Right lobe of liver (tissue), 6 donors: ENCODE measurements around the gene FSTL4. TPM values are rescaled to one million over a fixed set of nuclear protein-coding genes. Genes with fewer than 3 reads are reported as not detected.
A peak's percentile ranks its signal among the peaks of the same experiment; 100 is the strongest.

ENCODE experiments used
- ATAC-seq, 4 donors: fragments of 200-7000 bp; cut with Tn5 transposase; one replicate each; pipeline ENCODE4 v1.9.1; 2020; ENCODE audit warnings: mild to moderate bottlenecking in 4 of 4, moderate library complexity in 4 of 4
- DNase-seq, 3 donors: peaks; one replicate each; pipeline ENCODE4 v3.0.0-alpha.2; 2020
- H3K27ac ChIP-seq, 3 donors: fragments of 200-600 bp; one replicate each; pipeline ENCODE4 v1.8.0; 2022
- H3K27me3 ChIP-seq, 2 donors: fragments of 200-600 bp; one replicate each; pipeline ENCODE4 v1.8.0; 2022
- H3K36me3 ChIP-seq, 4 donors: fragments of 200-600 bp; sonication (generic) in 1 of 4; one replicate each; pipeline versions ENCODE4 v1.5.1 to v1.8.0; 2017 to 2022; ENCODE audit warnings: control low read depth in 1 of 4
- H3K4me1 ChIP-seq, 4 donors: fragments of 200-600 bp; sonication (generic) in 1 of 4; one replicate each; pipeline versions ENCODE4 v1.5.1 to v1.8.0; 2017 to 2022; ENCODE audit warnings: control low read depth in 1 of 4
- H3K4me3 ChIP-seq, 3 donors: fragments of 200-600 bp; one replicate each; pipeline ENCODE4 v1.8.0; 2022
- H3K9me3 ChIP-seq, 4 donors: fragments of 200-600 bp; sonication (generic) in 1 of 4; one replicate each; pipeline versions ENCODE4 v1.5.1 to v1.8.0; 2017 to 2022; ENCODE audit warnings: control low read depth in 1 of 4
- POLR2A ChIP-seq: fragments of 450-650 bp; IDR thresholded peaks from one replicate; pipeline ENCODE4 v1.6.1; 2017; ENCODE audit warnings: antibody characterized with exemption, mild to moderate bottlenecking
- WGBS: methylation state at CpG from one replicate; pipeline ENCODE4 v1.1.6; 2018; ENCODE audit warnings: low coverage, low lambda C conversion rate; ENCODE audit not compliant: insufficient coverage; ENCODE audit errors: missing lambda C conversion rate; 5-methylcytosine and 5-hydroxymethylcytosine counted together
- intact Hi-C, 2 donors: fragments of 100-400 bp; cut with DNase I; formaldehyde crosslinking; loops; one replicate each; pipeline versions ENCODE4 v1.11.2 to v1.14.1; 2022
- total RNA-seq, 6 experiments: library from RNA; depleted of rRNA in 2 of 6; stranded (reverse); fragments of >200 nt in 2 of 6; fragmentation: NEBNext Ultra II Directional in 3 of 6; extraction: Animal tissue kit (Norgen Biotek cat#: 25700) in 3 of 6; gene quantifications; one replicate each; pipeline versions ENCODE4 v1.1.0 to v1.2.4, GENCODE V29; 2016 to 2023
- TF ChIP-seq, protein P1 (sequence below), 4 donors: fragments of 200-600 bp in 3 of 4; fragments of 450-650 bp in 1 of 4; IDR thresholded peaks; one replicate each; pipeline versions ENCODE4 v1.5.1 to v1.8.0; 2016 to 2022; ENCODE audit warnings: antibody characterized with exemption in 4 of 4, mild to moderate bottlenecking in 2 of 4
- donor health status: DM: no; HTN: yes; CAD: no.
- donor health status: DM: no; HTN: no; CAD: no.
- donor health status: DM: no; HTN: no; CAD: no.
- donor health status: DM: no; HTN: yes; CAD: no.
- donor health status: DM: no; HTN: yes; CAD: no.

FSTL4 gene
- total RNA-seq, 6 experiments from 2014 or later: 0.62 to 1.3 (median 0.80) TPM; not detected in 3

DNA sequence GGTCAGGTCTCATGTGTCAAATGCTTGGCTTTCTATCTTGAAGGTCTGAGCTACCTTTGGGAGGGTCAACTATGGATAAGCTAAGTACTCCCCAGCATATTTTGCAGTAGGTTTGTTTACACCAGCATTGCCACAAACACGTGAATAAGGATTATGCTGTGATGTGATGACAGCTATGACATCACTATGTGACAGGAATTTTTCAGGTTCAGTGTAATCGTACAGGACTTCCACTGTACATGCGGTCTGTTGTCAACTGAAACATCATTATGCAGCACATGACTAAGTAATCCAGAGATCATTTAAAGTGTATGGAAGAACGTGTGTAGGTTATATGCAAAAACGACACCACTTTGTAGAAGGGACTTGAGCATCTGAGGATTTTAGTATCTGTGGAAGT, 104.0 kb downstream of the FSTL4 start:
- Histone ChIP-seq H3K9me3 (no peaks in the 10 kb centered on the region), H3K36me3 (no peaks in the 10 kb centered on the region), H3K4me1 (peaks cover 0 to 24% (median 2%) of the 10 kb centered on the region in 4 donors), H3K27ac (no peak overlapping the region), H3K27me3 (no peaks in the 10 kb centered on the region), H3K4me3 (no peak overlapping the region)
- DNase-seq (no peak), ATAC-seq (no peak)
- 86% methylated on average over 4 of the region's 5 CpGs for WGBS
- no peak for TF ChIP-seq POLR2A
- TF ChIP-seq, protein P1, sequence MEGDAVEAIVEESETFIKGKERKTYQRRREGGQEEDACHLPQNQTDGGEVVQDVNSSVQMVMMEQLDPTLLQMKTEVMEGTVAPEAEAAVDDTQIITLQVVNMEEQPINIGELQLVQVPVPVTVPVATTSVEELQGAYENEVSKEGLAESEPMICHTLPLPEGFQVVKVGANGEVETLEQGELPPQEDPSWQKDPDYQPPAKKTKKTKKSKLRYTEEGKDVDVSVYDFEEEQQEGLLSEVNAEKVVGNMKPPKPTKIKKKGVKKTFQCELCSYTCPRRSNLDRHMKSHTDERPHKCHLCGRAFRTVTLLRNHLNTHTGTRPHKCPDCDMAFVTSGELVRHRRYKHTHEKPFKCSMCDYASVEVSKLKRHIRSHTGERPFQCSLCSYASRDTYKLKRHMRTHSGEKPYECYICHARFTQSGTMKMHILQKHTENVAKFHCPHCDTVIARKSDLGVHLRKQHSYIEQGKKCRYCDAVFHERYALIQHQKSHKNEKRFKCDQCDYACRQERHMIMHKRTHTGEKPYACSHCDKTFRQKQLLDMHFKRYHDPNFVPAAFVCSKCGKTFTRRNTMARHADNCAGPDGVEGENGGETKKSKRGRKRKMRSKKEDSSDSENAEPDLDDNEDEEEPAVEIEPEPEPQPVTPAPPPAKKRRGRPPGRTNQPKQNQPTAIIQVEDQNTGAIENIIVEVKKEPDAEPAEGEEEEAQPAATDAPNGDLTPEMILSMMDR (IDR thresholded peaks at IDR 0.05): no peak
- intact Hi-C loops: no loop called here

DNA sequence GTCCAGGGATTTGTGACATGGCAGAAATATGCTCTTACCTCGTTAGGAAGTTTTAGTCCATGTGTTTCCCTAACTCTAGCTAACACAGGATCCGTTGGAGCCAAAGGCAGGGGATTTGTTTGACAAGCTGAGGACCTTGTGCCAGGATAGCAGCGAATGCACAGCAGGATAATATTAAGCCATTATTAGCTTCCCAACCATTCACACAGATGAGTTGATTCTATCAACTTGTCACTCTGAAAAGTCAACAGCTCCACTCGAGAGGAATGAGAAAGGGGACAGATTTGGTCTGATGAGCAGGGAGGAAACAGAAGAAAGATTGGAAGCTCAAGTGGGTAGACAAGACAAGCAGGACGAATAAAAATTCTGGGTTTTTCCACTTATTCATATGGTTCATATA, 106.2 kb downstream of the FSTL4 start:
- Histone ChIP-seq H3K4me1 (peaks cover 0 to 24% (median 2%) of the 10 kb centered on the region in 4 donors), H3K4me3 (no peak overlapping the region), H3K27ac (no peak overlapping the region), H3K27me3 (no peaks in the 10 kb centered on the region), H3K36me3 (no peaks in the 10 kb centered on the region), H3K9me3 (no peaks in the 10 kb centered on the region)
- ATAC-seq (peak in 2 of 4 donors; percentile 4 to 10), DNase-seq (no peak)
- intact Hi-C loops: no loop called here
- 28% methylated on average over 5 of the region's 5 CpGs for whole genome bisulfite sequencing
- TF ChIP-seq, protein P1 (IDR thresholded peaks at IDR 0.05): no peak
- TF ChIP-seq POLR2A: no peak

- Histone ChIP-seq H3K4me1 (peaks cover 0 to 12% (median 0%) of the 10 kb centered on the region in 4 donors), H3K9me3 (no peaks in the 10 kb centered on the region), H3K27ac (no peak overlapping the region), H3K4me3 (no peak overlapping the region), H3K36me3 (no peaks in the 10 kb centered on the region), H3K27me3 (no peaks in the 10 kb centered on the region)
- TF ChIP-seq, protein P1 (IDR thresholded peaks at IDR 0.05): no peak
- TF ChIP-seq POLR2A: no peak
- DNase-seq: no peak
- 77% methylated on average over 1 of the region's 1 CpG for WGBS
- ATAC-seq: no peak
- intact Hi-C loops: no loop called here
These were observed 108.8 kb downstream of the FSTL4 start for GRCh38 chr5:133503511-133503910.

GRCh38 chr5:133499895-133500294, 112.4 kb downstream of the FSTL4 start:
- Histone ChIP-seq H3K4me1 (no peaks in the 10 kb centered on the region), H3K36me3 (no peaks in the 10 kb centered on the region), H3K27ac (no peak overlapping the region), H3K27me3 (no peaks in the 10 kb centered on the region), H3K9me3 (no peaks in the 10 kb centered on the region), H3K4me3 (no peak overlapping the region)
- intact Hi-C loops: no loop called here
- ATAC-seq (no peak), DNase-seq (no peak)
- 84% methylated on average over 5 of the region's 5 CpGs for WGBS
- TF ChIP-seq POLR2A: no peak
- TF ChIP-seq, protein P1 (IDR thresholded peaks at IDR 0.05): no peak
